SK-N-SH treated with all-trans-retinoic acid at 6 μM for 48 hours (cell line): ENCODE results near the gene EPOP.

Experiments
- ATAC-seq: fragments of 200-7000 bp; cut with Tn5 transposase; 3 replicates; pipeline ENCODE4 v1.9.1; 2020; ENCODE audit warnings: mild to moderate bottlenecking, moderate library complexity
- ARNTL ChIP-seq: fragments of 450-650 bp; formaldehyde crosslinking; IDR thresholded peaks from 2 replicates; pipeline ENCODE4 v1.5.0; 2020; ENCODE audit warnings: low read depth, mild to moderate bottlenecking, moderate library complexity, borderline replicate concordance
- BACH2 ChIP-seq: fragments of 250-450 bp; sonication (Bioruptor Pico); IDR thresholded peaks from 2 replicates; pipeline ENCODE4 v1.9.0; 2021; ENCODE audit warnings: mild to moderate bottlenecking, borderline replicate concordance
- CSDC2 ChIP-seq: fragments of 250-450 bp; sonication (Bioruptor Pico); IDR thresholded peaks from 2 replicates; pipeline ENCODE4 v1.5.0; 2020; ENCODE audit warnings: mild to moderate bottlenecking, moderate library complexity
- ESRRG ChIP-seq: fragments of 250-450 bp; sonication (Bioruptor Pico); IDR thresholded peaks from 2 replicates; pipeline ENCODE4 v1.6.1; 2021; ENCODE audit warnings: mild to moderate bottlenecking
- GLIS3 ChIP-seq: fragments of 250-450 bp; sonication (Bioruptor Pico); IDR thresholded peaks from 2 replicates; pipeline ENCODE4 v1.5.0; 2020; ENCODE audit warnings: mild to moderate bottlenecking, moderate library complexity
- ISL1 ChIP-seq: fragments of 250-450 bp; sonication (Bioruptor Pico); IDR thresholded peaks from 2 replicates; pipeline ENCODE4 v2.1.2; 2022; ENCODE audit warnings: mild to moderate bottlenecking, moderate library complexity
- POU6F1 ChIP-seq: fragments of 250-450 bp; sonication (Bioruptor Pico); IDR thresholded peaks from 2 replicates; pipeline ENCODE4 v1.8.0; 2021; ENCODE audit warnings: low read depth, mild to moderate bottlenecking, moderate library complexity, borderline replicate concordance
- PPARA ChIP-seq: fragments of 250-450 bp; sonication (Bioruptor Pico); IDR thresholded peaks from 2 replicates; pipeline ENCODE4 v1.5.0; 2020; ENCODE audit warnings: mild to moderate bottlenecking, borderline replicate concordance
- RARB ChIP-seq: fragments of 250-450 bp; sonication (Bioruptor Pico); IDR thresholded peaks from 2 replicates; pipeline ENCODE4 v1.8.0; 2021; ENCODE audit warnings: mild to moderate bottlenecking, moderate library complexity
- SNAI2 ChIP-seq: fragments of 250-450 bp; sonication (Bioruptor Pico); IDR thresholded peaks from 2 replicates; pipeline ENCODE4 v1.5.0; 2020; ENCODE audit warnings: mild to moderate bottlenecking, moderate library complexity
- TOX ChIP-seq: fragments of 250-450 bp; sonication (Bioruptor Pico); IDR thresholded peaks from 2 replicates; pipeline ENCODE4 v1.8.0; 2021; ENCODE audit warnings: mild to moderate bottlenecking, moderate library complexity, borderline replicate concordance
- ZC3H10 ChIP-seq: fragments of 250-450 bp; sonication (Bioruptor Pico); IDR thresholded peaks from 2 replicates; pipeline ENCODE4 v1.5.1; 2021; ENCODE audit warnings: mild to moderate bottlenecking, moderate library complexity
- ZFP3 ChIP-seq: fragments of 250-450 bp; sonication (Bioruptor Pico); IDR thresholded peaks from 2 replicates; pipeline ENCODE4 v1.5.0; 2020; ENCODE audit warnings: mild to moderate bottlenecking, moderate library complexity
- ZFP30 ChIP-seq: fragments of 450-650 bp; formaldehyde crosslinking; IDR thresholded peaks from 2 replicates; pipeline ENCODE4 v1.5.0; 2022; ENCODE audit warnings: mild to moderate bottlenecking, moderate library complexity
- ZNF565 ChIP-seq: fragments of 450-650 bp; formaldehyde crosslinking; conservative IDR thresholded peaks from 2 replicates; pipeline ENCODE4 v1.5.0; 2020; ENCODE audit warnings: low read depth, mild to moderate bottlenecking, moderate library complexity
- ZNF70 ChIP-seq: fragments of 450-650 bp; formaldehyde crosslinking; IDR thresholded peaks from 2 replicates; pipeline ENCODE4 v1.5.0; 2020; ENCODE audit warnings: mild to moderate bottlenecking, moderate library complexity
- ZNF8 ChIP-seq: fragments of 450-650 bp; formaldehyde crosslinking; IDR thresholded peaks from 2 replicates; pipeline ENCODE4 v1.5.0; 2020; ENCODE audit warnings: mild to moderate bottlenecking, moderate library complexity
- TF ChIP-seq, protein P1 (sequence below): fragments of 250-450 bp; sonication (Bioruptor Pico); IDR thresholded peaks from 2 replicates; pipeline ENCODE4 v1.8.0; 2020; ENCODE audit warnings: mild to moderate bottlenecking, moderate library complexity, borderline replicate concordance
- TF ChIP-seq, protein P2 (sequence below): fragments of 250-450 bp; sonication (Bioruptor Pico); IDR thresholded peaks from 2 replicates; pipeline ENCODE4 v1.5.1; 2020; ENCODE audit warnings: low read depth, mild to moderate bottlenecking, moderate library complexity
- TF ChIP-seq, protein P3 (sequence below): fragments of 250-450 bp; sonication (Bioruptor Pico); IDR thresholded peaks from 2 replicates; pipeline ENCODE4 v1.5.0; 2020; ENCODE audit warnings: mild to moderate bottlenecking, moderate library complexity

The EPOP gene

DNA sequence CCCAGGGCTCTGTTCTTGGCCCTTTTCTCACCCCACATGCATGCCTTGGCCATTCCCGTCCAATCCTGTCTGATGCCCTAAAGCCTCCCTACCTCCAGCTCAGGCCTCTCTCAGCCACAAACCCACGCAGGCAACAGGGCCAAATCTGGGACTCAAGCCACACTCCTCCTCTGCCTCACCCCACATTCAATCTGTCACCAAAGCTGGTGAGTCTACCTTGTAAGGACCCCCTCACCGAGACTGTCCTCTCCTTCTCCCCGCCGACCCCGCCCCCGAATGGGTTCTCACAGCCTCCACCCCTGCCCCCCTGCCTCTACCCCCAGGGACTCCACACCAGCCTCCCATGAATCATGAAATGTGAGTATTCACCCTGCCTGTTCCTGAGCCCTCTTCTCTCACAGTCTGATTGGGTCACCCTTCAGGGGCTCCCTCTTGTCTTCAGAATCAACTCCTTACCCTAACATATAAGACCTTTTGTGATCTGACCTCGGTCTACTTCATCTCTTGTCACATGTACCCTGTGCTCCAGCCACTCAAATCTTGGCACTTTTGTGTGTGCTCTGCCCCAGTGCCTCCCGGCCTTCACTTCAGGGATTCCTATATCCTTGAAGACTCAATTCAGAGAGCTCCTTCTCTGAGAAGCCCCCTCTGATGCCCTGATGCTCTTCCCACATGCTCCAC is 10.7 kb downstream of the EPOP start:
- TF ChIP-seq ZNF70 (CRISPR knock-in tag), result peak; percentile 96
- no peak for TF ChIP-seq ZC3H10 (CRISPR knock-in tag)
- no peak for ATAC-seq

DNA sequence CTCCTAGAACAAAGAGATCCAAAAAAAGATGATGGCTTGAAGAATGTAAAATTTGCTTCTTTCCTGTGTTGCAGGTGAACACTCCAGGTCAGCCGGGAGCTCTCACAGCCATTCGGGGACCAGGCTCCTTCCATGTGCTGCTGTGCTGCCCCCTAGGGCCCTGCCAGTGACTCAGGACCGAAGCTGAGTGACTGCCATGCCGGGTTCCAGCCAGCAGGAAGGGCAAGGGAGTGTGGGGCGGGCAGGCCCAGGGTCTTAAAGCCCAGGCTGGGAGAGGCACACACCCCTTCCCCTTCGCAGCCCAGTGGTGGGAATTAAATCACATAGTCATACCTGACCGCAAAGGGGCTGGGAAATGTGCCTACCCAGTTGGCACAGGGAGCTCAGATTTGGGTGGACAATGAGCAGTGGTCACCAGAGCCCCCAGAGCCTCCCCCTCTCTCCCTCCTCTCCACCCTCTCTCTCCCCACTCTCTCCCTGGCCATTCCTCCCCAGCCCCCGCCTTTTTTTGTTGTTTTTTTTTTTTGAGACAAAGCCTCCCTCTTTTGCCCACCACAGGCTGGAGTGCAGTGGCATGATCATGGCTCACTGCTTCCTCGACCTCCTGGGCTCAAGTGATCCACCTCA is 11.5 kb downstream of the EPOP start:
- ATAC-seq, result peak; percentile 96

DNA sequence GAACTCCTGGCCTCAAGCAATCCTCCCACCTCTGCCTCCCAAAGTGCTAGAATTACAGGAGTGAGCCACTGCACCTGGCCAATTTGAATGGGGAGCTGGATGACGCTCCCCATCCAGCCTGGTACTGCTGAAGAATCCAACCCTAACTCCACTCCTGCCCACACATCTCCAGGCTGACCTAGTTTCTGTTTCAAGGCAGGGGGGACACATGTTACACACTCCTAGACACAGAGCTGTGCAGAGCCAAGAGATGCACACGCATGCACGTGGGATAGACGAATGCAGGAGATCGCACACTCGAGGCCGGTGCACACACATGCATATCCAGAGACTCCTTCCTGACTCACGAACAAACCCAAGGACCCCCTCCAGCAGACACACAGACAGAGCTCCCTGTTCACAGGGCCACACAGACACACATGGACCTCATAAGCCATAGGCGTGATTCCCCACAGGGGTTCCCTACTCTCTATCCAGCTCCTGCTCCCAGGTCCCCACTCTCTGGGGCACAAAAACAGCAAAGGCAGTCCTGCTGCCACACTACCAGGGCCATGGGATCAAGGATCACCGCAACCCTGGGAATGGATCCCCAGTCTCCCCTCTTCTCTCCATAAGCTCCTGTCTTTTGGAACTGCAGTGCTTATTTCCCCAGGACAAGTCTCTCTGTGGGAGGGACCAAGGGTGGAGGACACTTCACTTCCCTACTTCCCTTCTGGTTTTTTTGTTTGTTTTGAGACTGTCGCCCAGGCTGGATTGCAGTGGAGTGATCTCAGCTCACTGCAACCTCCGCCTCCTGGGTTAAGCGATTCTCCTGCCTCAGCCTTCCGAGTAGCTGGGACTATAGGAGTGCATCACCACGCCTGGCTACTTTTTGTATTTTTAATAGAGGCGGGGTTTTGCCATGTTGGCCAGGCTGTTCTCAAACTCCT is 14.4 kb downstream of the EPOP start:
- no peak for TF ChIP-seq SNAI2 (CRISPR knock-in tag)
- TF ChIP-seq, protein P1, sequence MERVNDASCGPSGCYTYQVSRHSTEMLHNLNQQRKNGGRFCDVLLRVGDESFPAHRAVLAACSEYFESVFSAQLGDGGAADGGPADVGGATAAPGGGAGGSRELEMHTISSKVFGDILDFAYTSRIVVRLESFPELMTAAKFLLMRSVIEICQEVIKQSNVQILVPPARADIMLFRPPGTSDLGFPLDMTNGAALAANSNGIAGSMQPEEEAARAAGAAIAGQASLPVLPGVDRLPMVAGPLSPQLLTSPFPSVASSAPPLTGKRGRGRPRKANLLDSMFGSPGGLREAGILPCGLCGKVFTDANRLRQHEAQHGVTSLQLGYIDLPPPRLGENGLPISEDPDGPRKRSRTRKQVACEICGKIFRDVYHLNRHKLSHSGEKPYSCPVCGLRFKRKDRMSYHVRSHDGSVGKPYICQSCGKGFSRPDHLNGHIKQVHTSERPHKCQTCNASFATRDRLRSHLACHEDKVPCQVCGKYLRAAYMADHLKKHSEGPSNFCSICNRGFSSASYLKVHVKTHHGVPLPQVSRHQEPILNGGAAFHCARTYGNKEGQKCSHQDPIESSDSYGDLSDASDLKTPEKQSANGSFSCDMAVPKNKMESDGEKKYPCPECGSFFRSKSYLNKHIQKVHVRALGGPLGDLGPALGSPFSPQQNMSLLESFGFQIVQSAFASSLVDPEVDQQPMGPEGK (CRISPR knock-in tag), result no peak
- TF ChIP-seq BACH2 (CRISPR knock-in tag), result no peak
- TF ChIP-seq ZNF70 (CRISPR knock-in tag), result no peak
- no peak for TF ChIP-seq ZC3H10 (CRISPR knock-in tag)
- TF ChIP-seq ARNTL (CRISPR knock-in tag), result no peak
- TF ChIP-seq POU6F1 (CRISPR knock-in tag), result no peak
- no peak for TF ChIP-seq GLIS3
- no peak for TF ChIP-seq ZFP3 (CRISPR knock-in tag)
- TF ChIP-seq ZNF565 (CRISPR knock-in tag), result no peak
- no peak for TF ChIP-seq ZNF8 (CRISPR knock-in tag)
- no peak for TF ChIP-seq RARB
- no peak for TF ChIP-seq ISL1 (CRISPR knock-in tag)
- no peak for TF ChIP-seq ESRRG (CRISPR knock-in tag)
- no peak for TF ChIP-seq CSDC2 (CRISPR knock-in tag)
- TF ChIP-seq, protein P2, sequence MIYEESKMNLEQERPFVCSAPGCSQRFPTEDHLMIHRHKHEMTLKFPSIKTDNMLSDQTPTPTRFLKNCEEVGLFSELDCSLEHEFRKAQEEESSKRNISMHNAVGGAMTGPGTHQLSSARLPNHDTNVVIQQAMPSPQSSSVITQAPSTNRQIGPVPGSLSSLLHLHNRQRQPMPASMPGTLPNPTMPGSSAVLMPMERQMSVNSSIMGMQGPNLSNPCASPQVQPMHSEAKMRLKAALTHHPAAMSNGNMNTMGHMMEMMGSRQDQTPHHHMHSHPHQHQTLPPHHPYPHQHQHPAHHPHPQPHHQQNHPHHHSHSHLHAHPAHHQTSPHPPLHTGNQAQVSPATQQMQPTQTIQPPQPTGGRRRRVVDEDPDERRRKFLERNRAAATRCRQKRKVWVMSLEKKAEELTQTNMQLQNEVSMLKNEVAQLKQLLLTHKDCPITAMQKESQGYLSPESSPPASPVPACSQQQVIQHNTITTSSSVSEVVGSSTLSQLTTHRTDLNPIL (CRISPR knock-in tag), result no peak
- TF ChIP-seq, protein P3, sequence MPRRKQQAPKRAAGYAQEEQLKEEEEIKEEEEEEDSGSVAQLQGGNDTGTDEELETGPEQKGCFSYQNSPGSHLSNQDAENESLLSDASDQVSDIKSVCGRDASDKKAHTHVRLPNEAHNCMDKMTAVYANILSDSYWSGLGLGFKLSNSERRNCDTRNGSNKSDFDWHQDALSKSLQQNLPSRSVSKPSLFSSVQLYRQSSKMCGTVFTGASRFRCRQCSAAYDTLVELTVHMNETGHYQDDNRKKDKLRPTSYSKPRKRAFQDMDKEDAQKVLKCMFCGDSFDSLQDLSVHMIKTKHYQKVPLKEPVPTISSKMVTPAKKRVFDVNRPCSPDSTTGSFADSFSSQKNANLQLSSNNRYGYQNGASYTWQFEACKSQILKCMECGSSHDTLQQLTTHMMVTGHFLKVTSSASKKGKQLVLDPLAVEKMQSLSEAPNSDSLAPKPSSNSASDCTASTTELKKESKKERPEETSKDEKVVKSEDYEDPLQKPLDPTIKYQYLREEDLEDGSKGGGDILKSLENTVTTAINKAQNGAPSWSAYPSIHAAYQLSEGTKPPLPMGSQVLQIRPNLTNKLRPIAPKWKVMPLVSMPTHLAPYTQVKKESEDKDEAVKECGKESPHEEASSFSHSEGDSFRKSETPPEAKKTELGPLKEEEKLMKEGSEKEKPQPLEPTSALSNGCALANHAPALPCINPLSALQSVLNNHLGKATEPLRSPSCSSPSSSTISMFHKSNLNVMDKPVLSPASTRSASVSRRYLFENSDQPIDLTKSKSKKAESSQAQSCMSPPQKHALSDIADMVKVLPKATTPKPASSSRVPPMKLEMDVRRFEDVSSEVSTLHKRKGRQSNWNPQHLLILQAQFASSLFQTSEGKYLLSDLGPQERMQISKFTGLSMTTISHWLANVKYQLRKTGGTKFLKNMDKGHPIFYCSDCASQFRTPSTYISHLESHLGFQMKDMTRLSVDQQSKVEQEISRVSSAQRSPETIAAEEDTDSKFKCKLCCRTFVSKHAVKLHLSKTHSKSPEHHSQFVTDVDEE (CRISPR knock-in tag), result no peak
- no peak for TF ChIP-seq PPARA
- no peak for ATAC-seq

More for the DNA sequence above, 11.5 kb downstream of the EPOP start:
- TF ChIP-seq PPARA, result no peak
- no peak for TF ChIP-seq CSDC2 (CRISPR knock-in tag)
- no peak for TF ChIP-seq ZFP3 (CRISPR knock-in tag)

- TF ChIP-seq TOX (CRISPR knock-in tag) (no peak), ZNF565 (CRISPR knock-in tag) (no peak), ZFP3 (CRISPR knock-in tag) (no peak), ZFP30 (CRISPR knock-in tag) (no peak), ESRRG (CRISPR knock-in tag) (no peak), ZC3H10 (CRISPR knock-in tag) (no peak), BACH2 (CRISPR knock-in tag) (no peak), ZNF70 (CRISPR knock-in tag) (no peak), PPARA (no peak), SNAI2 (CRISPR knock-in tag) (no peak)
- TF ChIP-seq, protein P3 (CRISPR knock-in tag), result no peak
- ATAC-seq, result no peak
These were observed 15.3 kb downstream of the EPOP start for GRCh38 chr17:38659415-38659814.
